HL-60 (cell line): ENCODE measurements around the gene AKAP8L.

ENCODE experiments used
- DNase-seq, 2 experiments: peaks; one replicate each; pipeline ENCODE4 v3.0.0-alpha.2; 2010 to 2020; ENCODE audit warnings: low read depth in 1 of 2, low spot score in 1 of 2
- H3K27ac ChIP-seq: fragments of 250-450 bp; sonication (Bioruptor Pico); replicated peaks from 2 replicates; pipeline ENCODE4 v1.5.1; 2020; ENCODE audit warnings: mild to moderate bottlenecking, moderate library complexity
- H3K27me3 ChIP-seq: fragments of 250-450 bp; sonication (Bioruptor Pico); 2 replicates; pipeline ENCODE4 v1.5.1; 2021; ENCODE audit warnings: mild to moderate bottlenecking, moderate library complexity; ENCODE audit not compliant: insufficient read depth, poor library complexity, severe bottlenecking
- H3K4me3 ChIP-seq: replicated peaks from 2 replicates; pipeline ENCODE4 v1.5.1; 2011; ENCODE audit warnings: mild to moderate bottlenecking, control low read depth, low read length; ENCODE audit not compliant: insufficient read depth
- CTCF ChIP-seq: IDR thresholded peaks from one replicate; pipeline ENCODE4 v1.5.1; 2011; ENCODE audit warnings: low read length, control low read depth, inconsistent platforms; ENCODE audit not compliant: insufficient read depth
- GABPA ChIP-seq: IDR thresholded peaks from 2 replicates; pipeline ENCODE4 v1.6.1; 2012; ENCODE audit warnings: low read depth
- POLR2AphosphoS5 ChIP-seq: IDR thresholded peaks from 2 replicates; pipeline ENCODE4 v1.6.1; 2012; ENCODE audit warnings: low read depth
- SPI1 ChIP-seq: IDR thresholded peaks from 2 replicates; pipeline ENCODE4 v1.6.1; 2012; ENCODE audit warnings: low read depth, mild to moderate bottlenecking, borderline replicate concordance
- TF ChIP-seq, protein P1 (sequence below): IDR thresholded peaks from 2 replicates; pipeline ENCODE4 v1.6.1; 2012; ENCODE audit warnings: low read depth; ENCODE audit not compliant: insufficient replicate concordance

The AKAP8L gene

DNA sequence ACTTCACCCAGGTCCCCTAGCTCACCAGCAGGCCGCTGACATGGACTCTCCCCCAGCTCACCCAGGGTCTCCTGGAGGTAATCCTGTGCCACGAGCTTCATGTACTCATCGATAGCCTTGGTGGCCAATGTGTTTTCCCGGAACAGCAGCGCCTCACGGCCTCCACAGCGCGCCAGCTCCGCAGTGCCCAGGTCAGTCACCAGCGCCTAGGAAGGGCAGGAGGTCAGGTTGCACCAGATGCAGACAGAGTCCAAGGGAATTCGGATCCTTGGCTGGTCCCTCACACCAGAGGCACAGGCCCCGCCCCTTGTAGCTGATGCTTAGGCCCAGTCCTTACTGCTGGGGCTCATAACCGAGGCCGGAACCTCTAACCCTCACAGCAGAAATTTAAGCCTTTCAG lies 37.7 kb upstream of the AKAP8L start:
- no peak for DNase-seq
- no peak overlapping the region for H3K4me3 ChIP-seq
- no peaks in the 10 kb centered on the region for H3K27me3 ChIP-seq
- TF ChIP-seq GABPA (no peak), SPI1 (no peak), CTCF (no peak), POLR2AphosphoS5 (no peak)
- TF ChIP-seq, protein P1, sequence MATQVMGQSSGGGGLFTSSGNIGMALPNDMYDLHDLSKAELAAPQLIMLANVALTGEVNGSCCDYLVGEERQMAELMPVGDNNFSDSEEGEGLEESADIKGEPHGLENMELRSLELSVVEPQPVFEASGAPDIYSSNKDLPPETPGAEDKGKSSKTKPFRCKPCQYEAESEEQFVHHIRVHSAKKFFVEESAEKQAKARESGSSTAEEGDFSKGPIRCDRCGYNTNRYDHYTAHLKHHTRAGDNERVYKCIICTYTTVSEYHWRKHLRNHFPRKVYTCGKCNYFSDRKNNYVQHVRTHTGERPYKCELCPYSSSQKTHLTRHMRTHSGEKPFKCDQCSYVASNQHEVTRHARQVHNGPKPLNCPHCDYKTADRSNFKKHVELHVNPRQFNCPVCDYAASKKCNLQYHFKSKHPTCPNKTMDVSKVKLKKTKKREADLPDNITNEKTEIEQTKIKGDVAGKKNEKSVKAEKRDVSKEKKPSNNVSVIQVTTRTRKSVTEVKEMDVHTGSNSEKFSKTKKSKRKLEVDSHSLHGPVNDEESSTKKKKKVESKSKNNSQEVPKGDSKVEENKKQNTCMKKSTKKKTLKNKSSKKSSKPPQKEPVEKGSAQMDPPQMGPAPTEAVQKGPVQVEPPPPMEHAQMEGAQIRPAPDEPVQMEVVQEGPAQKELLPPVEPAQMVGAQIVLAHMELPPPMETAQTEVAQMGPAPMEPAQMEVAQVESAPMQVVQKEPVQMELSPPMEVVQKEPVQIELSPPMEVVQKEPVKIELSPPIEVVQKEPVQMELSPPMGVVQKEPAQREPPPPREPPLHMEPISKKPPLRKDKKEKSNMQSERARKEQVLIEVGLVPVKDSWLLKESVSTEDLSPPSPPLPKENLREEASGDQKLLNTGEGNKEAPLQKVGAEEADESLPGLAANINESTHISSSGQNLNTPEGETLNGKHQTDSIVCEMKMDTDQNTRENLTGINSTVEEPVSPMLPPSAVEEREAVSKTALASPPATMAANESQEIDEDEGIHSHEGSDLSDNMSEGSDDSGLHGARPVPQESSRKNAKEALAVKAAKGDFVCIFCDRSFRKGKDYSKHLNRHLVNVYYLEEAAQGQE: no peak
- H3K27ac ChIP-seq: no peak overlapping the region

GRCh38 chr19:15455996-15456395 lies 37.2 kb upstream of the AKAP8L start:
- no peaks in the 10 kb centered on the region for H3K27me3 ChIP-seq
- TF ChIP-seq SPI1: no peak
- TF ChIP-seq, protein P1: no peak
- TF ChIP-seq POLR2AphosphoS5: no peak
- no peak for TF ChIP-seq GABPA
- TF ChIP-seq CTCF: no peak
- H3K4me3 ChIP-seq: no peak overlapping the region
- no peak overlapping the region for H3K27ac ChIP-seq
- no peak for DNase-seq

- no peaks in the 10 kb centered on the region for H3K27me3 ChIP-seq
- no peak for DNase-seq
- no peak overlapping the region for H3K27ac ChIP-seq
- TF ChIP-seq POLR2AphosphoS5: no peak
- TF ChIP-seq CTCF: no peak
- no peak for TF ChIP-seq GABPA
- no peak for TF ChIP-seq SPI1
- TF ChIP-seq, protein P1: no peak
- H3K4me3 ChIP-seq: no peak overlapping the region
These were observed 35.4 kb upstream of the AKAP8L start for GRCh38 chr19:15453906-15454860.
